Stomach (tissue), 4 donors: ENCODE results near the gene NPAS3.

Experiments used
- CTCF ChIP-seq, 7 experiments: fragments of 450-650 bp in 4 of 7; fragments of 200-600 bp in 3 of 7; sonication (generic) in 3 of 7; IDR thresholded peaks; one replicate each; pipeline ENCODE4 v1.5.1; 2016 to 2019; ENCODE audit warnings: antibody characterized with exemption in 7 of 7, control low read depth in 2 of 7, mild to moderate bottlenecking in 1 of 7
- EP300 ChIP-seq: sonication (generic); formaldehyde crosslinking; IDR thresholded peaks from one replicate; pipeline ENCODE4 v1.6.1; 2017; ENCODE audit warnings: antibody characterized with exemption
- POLR2A ChIP-seq, 4 donors: fragments of 450-650 bp; IDR thresholded peaks; one replicate each; pipeline ENCODE4 v1.6.1; 2016; ENCODE audit warnings: antibody characterized with exemption in 4 of 4, control low read depth in 2 of 4, mild to moderate bottlenecking in 1 of 4, moderate library complexity in 1 of 4
- POLR2AphosphoS5 ChIP-seq, 3 donors: sonication (generic); formaldehyde crosslinking; IDR thresholded peaks; one replicate each; pipeline ENCODE4 v1.6.1; 2016; ENCODE audit warnings: antibody characterized with exemption in 3 of 3

- TF ChIP-seq CTCF (IDR thresholded peaks at IDR 0.05) = no peak
- TF ChIP-seq POLR2AphosphoS5 (IDR thresholded peaks at IDR 0.05) = no peak
- TF ChIP-seq POLR2A (IDR thresholded peaks at IDR 0.05) = no peak
- TF ChIP-seq EP300 = no peak
Observed at GRCh38 chr14:33492491-33492890, 553.8 kb downstream of the NPAS3 start.
